HL-60 (cell line): ENCODE data around the gene CYP2C18.

ENCODE experiments used
- DNase-seq, 2 experiments: peaks; one replicate each; pipeline ENCODE4 v3.0.0-alpha.2; 2010 to 2020; ENCODE audit warnings: low read depth in 1 of 2, low spot score in 1 of 2
- H3K27ac ChIP-seq: fragments of 250-450 bp; sonication (Bioruptor Pico); replicated peaks from 2 replicates; pipeline ENCODE4 v1.5.1; 2020; ENCODE audit warnings: mild to moderate bottlenecking, moderate library complexity
- H3K27me3 ChIP-seq: fragments of 250-450 bp; sonication (Bioruptor Pico); 2 replicates; pipeline ENCODE4 v1.5.1; 2021; ENCODE audit warnings: mild to moderate bottlenecking, moderate library complexity; ENCODE audit not compliant: insufficient read depth, poor library complexity, severe bottlenecking
- H3K4me3 ChIP-seq: replicated peaks from 2 replicates; pipeline ENCODE4 v1.5.1; 2011; ENCODE audit warnings: mild to moderate bottlenecking, control low read depth, low read length; ENCODE audit not compliant: insufficient read depth
- CTCF ChIP-seq: IDR thresholded peaks from one replicate; pipeline ENCODE4 v1.5.1; 2011; ENCODE audit warnings: low read length, control low read depth, inconsistent platforms; ENCODE audit not compliant: insufficient read depth
- GABPA ChIP-seq: IDR thresholded peaks from 2 replicates; pipeline ENCODE4 v1.6.1; 2012; ENCODE audit warnings: low read depth
- POLR2AphosphoS5 ChIP-seq: IDR thresholded peaks from 2 replicates; pipeline ENCODE4 v1.6.1; 2012; ENCODE audit warnings: low read depth
- REST ChIP-seq: IDR thresholded peaks from 2 replicates; pipeline ENCODE4 v1.6.1; 2012; ENCODE audit warnings: low read depth; ENCODE audit not compliant: insufficient replicate concordance
- SPI1 ChIP-seq: IDR thresholded peaks from 2 replicates; pipeline ENCODE4 v1.6.1; 2012; ENCODE audit warnings: low read depth, mild to moderate bottlenecking, borderline replicate concordance

Gene CYP2C18

GRCh38 chr10:94666391-94667102, 17.0 kb upstream of the CYP2C18 start:
- no peak for DNase-seq
- no peak overlapping the region for H3K27ac ChIP-seq
- TF ChIP-seq POLR2AphosphoS5 (no peak), SPI1 (no peak), CTCF (no peak), GABPA (no peak), REST (no peak)
- H3K27me3 ChIP-seq: no peaks in the 10 kb centered on the region
- no peak overlapping the region for H3K4me3 ChIP-seq

- no peaks in the 10 kb centered on the region for H3K27me3 ChIP-seq
- no peak for DNase-seq
- TF ChIP-seq REST: no peak
- TF ChIP-seq SPI1: no peak
- no peak for TF ChIP-seq CTCF
- no peak for TF ChIP-seq GABPA
- no peak for TF ChIP-seq POLR2AphosphoS5
- H3K4me3 ChIP-seq: no peak overlapping the region
- H3K27ac ChIP-seq: no peak overlapping the region
Measured at GRCh38 chr10:94673614-94674321, 9.8 kb upstream of the CYP2C18 start.

- H3K27ac ChIP-seq: no peak overlapping the region
- no peak for DNase-seq
- no peak for TF ChIP-seq CTCF
- H3K4me3 ChIP-seq: no peak overlapping the region
- H3K27me3 ChIP-seq: no peaks in the 10 kb centered on the region
Measured at GRCh38 chr10:94676496-94676895, 7.0 kb upstream of the CYP2C18 start.

DNA sequence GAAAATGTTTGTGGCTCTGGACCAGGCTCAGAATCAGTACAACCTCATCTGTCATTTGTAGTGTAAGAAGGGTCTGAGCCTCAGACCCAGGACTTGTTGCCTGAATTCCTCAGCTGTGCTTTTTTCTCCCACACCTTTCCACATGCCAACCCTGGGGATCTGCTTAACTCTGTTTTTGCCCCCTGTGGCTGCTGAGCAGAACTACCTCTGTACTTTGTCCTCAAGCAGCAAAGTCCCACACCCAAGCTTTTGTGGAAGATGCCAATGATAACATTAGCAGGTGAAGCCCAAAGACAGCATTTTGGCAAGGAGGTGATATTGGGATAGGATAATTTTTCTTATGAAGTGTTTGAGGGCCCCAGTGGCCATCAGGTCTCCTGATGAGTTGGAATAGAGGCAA, 5.8 kb upstream of the CYP2C18 start:
- TF ChIP-seq REST: no peak
- no peak for TF ChIP-seq POLR2AphosphoS5
- no peak for TF ChIP-seq CTCF
- TF ChIP-seq GABPA: no peak
- TF ChIP-seq SPI1: no peak
- no peak overlapping the region for H3K4me3 ChIP-seq
- H3K27ac ChIP-seq: no peak overlapping the region
- H3K27me3 ChIP-seq: no peaks in the 10 kb centered on the region
- no peak for DNase-seq
